Fibroblast of villous mesenchyme (primary cell): ENCODE measurements around the gene SLC39A11. TPM values are rescaled to one million over a fixed set of nuclear protein-coding genes. Genes with fewer than 3 reads are reported as not detected.

Experiments used
- DNase-seq: peaks from one replicate; pipeline ENCODE4 v3.0.0-alpha.2; 2010; ENCODE audit warnings: low read depth
- H3K4me3 ChIP-seq: 2 replicates; pipeline ENCODE4 v1.5.1; 2011; ENCODE audit warnings: low read depth, mild to moderate bottlenecking, low read length
- CTCF ChIP-seq: IDR thresholded peaks from 2 replicates; pipeline ENCODE4 v1.5.1; 2012; ENCODE audit warnings: low read depth, mild to moderate bottlenecking, low read length; ENCODE audit not compliant: insufficient read depth
- total RNA-seq: library from RNA; depleted of rRNA; stranded (reverse); fragments of >200 nt; gene quantifications from 2 replicates; pipeline ENCODE4 v1.2.3, GENCODE V29; 2012

SLC39A11 gene
- total RNA-seq, 1 donor: 16.0 TPM

- no peak for TF ChIP-seq CTCF
- no peak for DNase-seq
Measured at GRCh38 chr17:73067075-73067474, 25.4 kb downstream of the SLC39A11 start.

GRCh38 chr17:73066148-73066884 is 26.2 kb downstream of the SLC39A11 start:
- no peak for DNase-seq
- H3K4me3 ChIP-seq: no peak overlapping the region
- no peak for TF ChIP-seq CTCF

More at GRCh38 chr17:73067075-73067474, 25.4 kb downstream of the SLC39A11 start:
- H3K4me3 ChIP-seq: no peak overlapping the region

GRCh38 chr17:73065376-73065775 is 27.1 kb downstream of the SLC39A11 start:
- DNase-seq: no peak
- TF ChIP-seq CTCF: no peak
- no peak overlapping the region for H3K4me3 ChIP-seq

- no peak for TF ChIP-seq CTCF
- no peak for DNase-seq
- no peak overlapping the region for H3K4me3 ChIP-seq
Measured at GRCh38 chr17:73064084-73064938, 28.2 kb downstream of the SLC39A11 start.

- DNase-seq: no peak
- no peak overlapping the region for H3K4me3 ChIP-seq
- no peak for TF ChIP-seq CTCF
Measured at GRCh38 chr17:73062726-73063125, 29.8 kb downstream of the SLC39A11 start.

GRCh38 chr17:73061161-73061560 is 31.3 kb downstream of the SLC39A11 start:
- no peak overlapping the region for H3K4me3 ChIP-seq
- TF ChIP-seq CTCF: no peak
- DNase-seq: no peak
